Stimulated activated CD4-positive, alpha-beta T cell treated with anti-CD3 and anti-CD28 coated beads, Interleukin-2, amount 100 ng/mL, for 24 hours (primary cell): ENCODE results near the gene TMEM11.
A peak's percentile ranks its signal among the peaks of the same experiment; 100 is the strongest.

Source experiments
- DNase-seq, 2 donors: peaks; one replicate each; pipeline ENCODE4 v3.0.0-alpha.2; 2020

The TMEM11 gene, protein sequence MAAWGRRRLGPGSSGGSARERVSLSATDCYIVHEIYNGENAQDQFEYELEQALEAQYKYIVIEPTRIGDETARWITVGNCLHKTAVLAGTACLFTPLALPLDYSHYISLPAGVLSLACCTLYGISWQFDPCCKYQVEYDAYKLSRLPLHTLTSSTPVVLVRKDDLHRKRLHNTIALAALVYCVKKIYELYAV

DNA sequence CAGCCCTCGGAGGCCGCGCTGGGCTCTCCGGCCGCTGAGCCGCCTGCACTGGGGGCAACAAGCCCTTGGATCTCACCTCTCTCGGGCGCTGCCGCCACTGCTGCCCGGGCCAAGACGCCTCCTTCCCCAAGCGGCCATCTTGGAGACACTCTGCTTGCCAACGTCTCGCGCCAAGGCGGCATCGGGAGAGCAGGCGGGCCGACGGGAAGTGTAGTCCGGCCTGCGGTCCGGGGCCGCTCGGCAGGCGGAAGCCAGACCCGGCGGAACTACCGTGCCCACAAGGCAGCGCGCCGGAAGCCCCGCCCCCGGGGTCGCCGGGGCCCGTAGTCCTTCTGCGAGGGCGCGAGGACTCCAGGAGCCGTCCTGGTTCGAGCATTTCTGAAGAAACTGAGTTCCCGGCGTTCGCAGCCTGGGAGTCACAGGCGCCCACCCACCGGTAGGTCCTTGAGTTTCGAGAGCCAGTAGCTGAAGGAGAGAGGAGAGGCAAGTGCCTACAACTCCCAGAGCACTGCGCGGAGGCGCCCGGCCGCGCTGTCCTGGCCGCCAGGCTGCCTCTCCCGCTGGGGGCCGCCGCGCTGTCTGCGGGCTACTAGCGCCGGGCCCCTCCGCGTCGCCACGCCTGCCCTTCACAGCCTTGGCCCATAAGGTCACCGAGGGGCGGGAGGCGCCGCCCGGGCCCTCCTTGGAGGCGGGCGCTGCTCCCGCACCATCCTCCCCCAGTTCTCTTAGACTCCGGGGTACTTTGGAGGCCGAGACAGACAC, at the start of gene TMEM11:
Gene TMEM11, minus strand, starts transcription at position 147 of the 762 bp plus-strand sequence. Its CDS starts 9 bp downstream, at position 138.
- peak; percentile 96 for DNase-seq

- no peak for DNase-seq
Observed at GRCh38 chr17:21263376-21263775, 49.4 kb upstream of the TMEM11 start.

- no peak for DNase-seq
Observed at GRCh38 chr17:21262259-21262993, 48.5 kb upstream of the TMEM11 start.

DNA sequence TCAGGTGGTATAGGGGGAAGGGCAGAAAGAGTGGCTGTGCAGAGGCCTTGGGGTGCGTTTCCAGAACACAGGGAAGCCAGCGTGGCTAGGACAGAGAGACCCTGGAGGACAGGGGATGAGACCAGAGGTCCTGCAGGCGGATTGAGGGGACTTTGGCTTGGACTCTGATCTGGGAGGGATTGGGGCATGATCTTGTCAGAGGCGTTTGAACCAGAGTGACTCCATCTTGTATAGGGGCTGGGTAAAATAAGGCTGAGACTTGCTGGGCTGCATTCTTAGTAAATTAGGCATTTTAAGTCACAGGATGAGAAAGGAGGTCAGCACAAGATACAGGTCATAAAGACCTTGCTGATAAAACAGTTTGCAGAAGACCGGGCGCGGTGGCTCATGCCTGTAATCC, 44.6 kb upstream of the TMEM11 start:
- no peak for DNase-seq

GRCh38 chr17:21253646-21254441, 39.9 kb upstream of the TMEM11 start:
- DNase-seq = no peak

DNA sequence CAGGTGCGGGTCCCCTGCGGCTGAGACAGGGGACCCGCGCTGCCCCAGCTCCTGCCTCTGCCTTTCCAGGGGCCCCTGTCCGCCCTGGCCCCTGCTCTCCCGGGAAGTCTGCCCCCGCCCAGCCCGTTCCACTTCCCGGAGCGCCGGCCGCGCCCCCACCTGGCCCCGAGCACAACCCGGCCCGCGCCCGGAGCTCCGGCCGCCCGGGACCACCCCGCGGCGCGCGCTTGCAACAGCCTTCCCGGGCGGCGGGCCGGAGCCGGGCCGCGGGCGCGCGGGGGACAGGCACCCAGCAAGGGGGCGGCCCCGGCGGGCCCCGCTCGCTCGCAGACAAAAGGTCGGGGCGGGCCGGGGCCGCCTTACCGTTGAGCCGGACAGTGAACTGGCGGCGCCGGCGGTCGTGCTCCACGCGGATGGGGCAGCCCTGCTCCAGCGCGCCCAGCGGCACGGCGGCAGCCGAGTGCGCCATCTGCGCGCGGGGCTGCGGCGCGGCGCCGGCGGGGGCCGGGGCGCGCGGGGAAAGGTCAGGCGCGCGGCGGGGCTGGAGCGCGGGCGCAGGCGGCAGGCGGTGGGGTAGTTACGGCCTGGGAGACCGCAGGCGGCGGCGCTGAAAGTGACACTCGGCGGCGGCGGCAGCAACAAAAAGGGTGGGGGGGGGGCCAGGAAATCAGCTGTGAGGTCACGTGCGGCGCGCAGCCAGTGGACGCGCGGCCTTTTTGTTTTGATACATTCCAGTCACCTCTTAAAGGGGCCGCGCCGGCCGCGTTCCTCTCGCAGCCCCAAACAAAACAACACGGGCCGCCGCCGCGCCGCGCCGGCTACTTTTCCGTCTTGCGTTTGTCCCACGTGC, 39.1 kb upstream of the TMEM11 start, which contains the start of gene NATD1:
Gene NATD1, minus strand, starts transcription at position 615 of the 850 bp plus-strand sequence. Its CDS starts 146 bp downstream, at position 469.
- peak; percentile 77 to 78 for DNase-seq

DNA sequence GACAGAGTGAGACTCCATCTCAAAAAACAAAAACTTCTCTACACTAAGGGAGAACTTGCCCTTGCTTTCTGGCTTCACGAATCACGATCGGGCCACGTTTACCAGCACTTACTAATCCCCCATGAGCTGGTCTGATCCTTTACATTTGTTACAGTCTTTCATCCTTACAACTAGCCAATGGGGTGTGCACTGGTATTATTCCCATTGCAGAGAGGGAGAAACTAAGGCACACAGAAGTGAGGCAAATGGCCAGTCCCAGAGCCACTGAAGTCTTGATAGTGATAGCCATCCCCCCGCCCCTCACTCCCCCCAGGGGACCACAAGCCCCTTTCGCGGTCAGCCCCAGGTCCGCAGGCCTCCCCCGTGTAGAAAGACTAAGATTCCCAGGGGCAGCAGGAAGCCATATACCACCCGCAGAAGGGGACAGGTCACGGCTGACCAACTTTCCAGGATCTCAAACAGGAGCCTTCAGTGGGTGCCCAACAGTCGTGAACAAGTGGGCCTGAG, 38.4 kb upstream of the TMEM11 start:
- DNase-seq = no peak

DNA sequence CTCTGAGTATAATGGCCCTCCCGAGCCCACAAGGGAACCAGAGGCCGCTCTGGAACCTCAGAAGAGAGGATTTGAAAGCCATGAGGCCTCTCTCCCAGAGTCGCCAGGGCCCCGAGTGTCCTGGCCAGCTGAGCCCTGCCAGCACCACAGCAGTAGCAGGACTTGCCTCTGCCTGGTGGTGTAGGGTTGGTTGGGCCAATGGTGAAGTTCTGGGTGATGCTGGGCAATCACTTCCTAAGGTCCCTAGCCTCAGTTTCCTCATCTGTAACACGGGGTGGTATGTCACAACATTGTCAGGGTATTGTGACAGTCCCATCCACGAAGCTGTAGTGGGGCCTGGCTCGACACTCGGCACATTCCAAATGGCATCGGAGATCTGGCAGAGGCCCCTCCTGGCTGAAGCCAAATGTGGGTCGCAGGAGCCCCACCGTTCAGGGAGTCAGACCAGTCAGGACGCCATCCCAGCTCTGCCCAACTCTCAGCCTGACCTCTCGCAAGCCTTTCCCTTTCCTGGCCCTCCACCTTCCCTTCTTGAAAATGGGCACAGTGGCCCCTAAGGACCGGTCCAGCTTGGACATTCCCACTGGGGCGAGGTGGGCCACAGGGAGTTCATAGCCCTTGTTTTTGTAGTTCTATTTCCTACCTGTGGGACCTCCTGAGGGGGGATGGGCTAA, 37.5 kb upstream of the TMEM11 start:
- DNase-seq = no peak

DNA sequence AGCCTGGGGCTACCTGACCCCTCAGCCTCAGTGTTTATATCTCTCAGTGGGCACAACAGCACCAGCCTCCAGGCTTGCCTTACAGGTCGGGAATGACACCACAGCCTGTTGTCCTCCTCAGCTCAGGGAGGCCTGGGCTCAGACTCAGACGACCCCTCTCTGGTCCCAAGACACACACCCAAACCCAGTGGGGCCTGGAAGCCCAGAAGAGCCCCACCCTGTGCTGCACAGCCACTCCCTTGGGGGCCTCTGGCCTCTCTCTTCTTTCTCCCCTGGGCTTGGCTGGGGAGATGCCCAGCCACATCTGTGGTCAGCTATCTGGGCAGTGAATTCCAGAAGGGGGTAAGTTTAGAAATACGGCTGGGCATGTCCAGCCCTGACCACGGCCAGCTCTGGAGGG, 36.9 kb upstream of the TMEM11 start:
- DNase-seq = no peak

DNA sequence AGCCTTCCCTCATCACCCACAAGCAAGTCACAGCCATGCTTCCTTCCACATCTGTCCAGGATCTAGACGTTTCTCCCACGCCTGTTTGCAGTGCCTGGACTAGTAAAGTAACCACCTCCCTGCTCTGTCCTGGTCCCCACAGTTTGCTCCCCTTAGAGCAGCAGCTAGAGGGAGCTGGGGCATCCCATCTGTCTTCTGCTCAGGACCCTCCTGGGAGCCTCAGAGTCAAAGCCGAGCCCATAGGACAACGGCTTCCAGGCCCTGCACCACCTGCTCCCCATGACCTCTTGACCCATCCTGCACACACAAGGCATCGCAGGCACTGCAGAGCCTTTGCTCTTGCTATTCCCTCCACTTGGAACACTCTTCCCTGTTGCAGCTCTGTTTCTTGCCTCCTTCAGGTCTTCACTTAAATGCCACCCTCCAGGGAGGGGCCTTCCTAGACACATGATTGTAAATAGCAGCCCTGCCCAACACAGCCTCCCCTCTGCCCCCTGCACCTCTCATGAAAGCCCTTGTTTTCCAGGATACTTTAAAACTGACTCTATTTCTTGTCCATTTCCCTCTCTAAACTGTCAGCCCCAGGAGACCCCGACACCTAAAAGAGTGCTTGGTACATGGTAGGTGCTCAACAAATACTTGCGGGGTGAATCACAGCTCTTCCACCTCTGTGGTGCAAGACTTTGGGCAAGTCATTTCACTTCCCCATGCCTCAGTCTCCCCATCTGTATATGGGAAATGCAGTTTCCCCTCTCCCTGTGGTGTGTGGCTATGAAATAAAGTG, 36.2 kb upstream of the TMEM11 start:
- DNase-seq = no peak

DNA sequence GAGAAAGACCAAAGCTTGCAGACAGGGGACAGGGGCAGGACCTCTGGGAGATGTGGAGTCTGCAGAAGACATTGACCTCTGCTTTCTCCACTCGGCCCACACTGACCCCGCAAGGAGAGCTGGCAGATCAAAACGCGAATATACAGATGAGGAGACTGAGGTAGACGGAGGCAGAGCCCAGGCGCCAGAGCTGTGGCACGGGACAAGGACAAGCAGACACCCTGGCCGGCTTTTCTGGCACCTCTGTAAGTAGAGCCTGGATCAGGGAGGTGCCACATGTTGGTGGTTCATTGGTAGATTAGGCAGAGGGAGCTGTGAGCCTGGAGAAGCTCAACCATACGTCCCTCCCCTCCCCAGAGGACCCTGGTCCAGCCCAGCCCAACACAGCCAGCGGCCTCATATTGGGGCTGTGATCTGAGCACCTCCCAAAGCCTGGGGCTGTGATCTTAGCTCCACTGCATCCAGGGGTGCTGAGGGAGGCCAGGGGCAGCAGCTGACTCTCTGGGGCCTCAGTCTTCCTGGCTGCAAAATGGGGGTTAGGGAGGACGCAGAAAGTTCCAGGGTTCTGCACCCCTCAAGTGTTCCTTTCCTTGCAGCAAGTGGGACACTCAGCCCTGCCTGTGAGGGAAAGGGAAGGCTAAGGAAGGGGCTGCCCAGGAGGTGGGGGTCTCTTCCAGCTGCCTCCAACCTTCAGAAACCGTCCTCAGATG, 35.3 kb upstream of the TMEM11 start:
- DNase-seq = no peak

GRCh38 chr17:21248500-21248899, 34.5 kb upstream of the TMEM11 start:
- no peak for DNase-seq

DNA sequence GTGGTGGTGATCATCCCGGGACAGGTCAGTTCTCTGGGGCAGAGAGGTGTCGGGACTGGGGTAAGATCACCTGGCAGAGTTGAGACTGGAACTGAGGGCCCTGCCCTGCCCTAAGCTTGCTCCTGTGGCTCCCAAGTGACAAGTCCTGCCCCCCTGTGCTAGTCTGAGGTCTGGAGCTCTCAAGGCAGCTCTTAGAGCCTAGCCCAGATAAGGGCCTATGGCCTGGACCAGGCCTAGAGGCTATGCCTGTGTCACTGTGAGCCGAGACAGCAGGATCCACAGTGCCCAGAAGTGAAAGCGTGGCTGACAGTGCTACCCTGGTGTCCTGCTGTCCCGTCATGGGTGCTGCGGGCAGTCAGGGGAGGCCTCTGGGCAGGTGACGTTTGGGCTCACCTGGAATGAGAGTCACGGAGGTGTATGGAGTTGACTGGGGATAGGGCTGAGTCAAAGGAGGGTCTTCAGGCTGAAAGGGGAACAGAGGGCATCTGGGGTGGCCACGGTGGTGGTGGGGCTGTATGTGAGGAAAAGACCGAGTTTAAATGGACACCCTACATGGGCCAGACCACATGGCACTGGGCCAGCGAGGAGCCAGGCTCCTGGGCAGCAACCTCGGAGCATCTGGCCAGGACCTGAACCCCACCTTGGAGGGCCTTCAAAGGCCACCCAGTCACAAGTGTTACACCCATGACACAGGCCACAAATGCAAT, 33.7 kb upstream of the TMEM11 start:
- DNase-seq = no peak

DNA sequence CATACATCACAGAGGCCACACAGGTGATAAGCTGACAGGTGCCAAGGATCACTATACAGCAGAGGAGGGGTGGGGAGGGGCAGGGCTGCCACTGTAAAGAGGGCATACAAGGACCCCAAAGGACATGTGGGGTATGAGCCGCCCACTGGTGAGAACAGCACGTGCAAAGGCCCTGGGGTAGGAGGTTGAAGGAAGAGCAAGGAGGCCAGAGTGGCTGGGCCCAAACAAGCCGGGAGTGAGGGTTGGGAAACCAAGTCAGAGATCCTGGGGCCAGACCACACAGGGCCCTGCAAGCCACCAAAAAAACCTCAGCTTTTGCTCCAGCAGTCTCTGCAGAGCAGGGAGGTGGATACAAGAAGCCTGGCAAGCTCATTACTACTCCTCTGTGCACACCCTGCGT, 32.7 kb upstream of the TMEM11 start:
- DNase-seq = no peak

DNA sequence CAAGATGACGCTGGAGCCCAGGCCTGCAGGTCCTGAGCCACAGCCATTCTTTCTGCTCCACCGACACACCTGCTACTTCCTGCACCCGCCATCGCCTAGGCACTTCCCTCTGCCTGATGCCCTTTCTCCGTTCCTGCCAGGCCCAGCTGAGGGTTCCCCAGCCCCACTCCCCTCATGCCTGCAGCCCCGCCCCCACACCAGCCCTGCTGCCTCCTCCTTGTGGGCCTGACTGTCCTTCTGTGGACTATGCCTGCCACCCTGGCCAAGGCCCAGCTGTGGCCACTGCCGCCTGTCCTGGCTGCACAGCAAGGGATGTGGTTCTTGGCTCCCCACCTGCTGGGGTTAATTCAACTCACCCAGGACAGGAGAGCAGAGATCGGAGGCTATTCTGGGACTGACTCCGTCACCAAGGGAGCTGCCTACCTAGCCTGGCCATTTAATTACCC, 31.7 kb upstream of the TMEM11 start:
- DNase-seq = no peak

- DNase-seq = no peak
Observed at GRCh38 chr17:21243516-21244303, 29.7 kb upstream of the TMEM11 start.

DNA sequence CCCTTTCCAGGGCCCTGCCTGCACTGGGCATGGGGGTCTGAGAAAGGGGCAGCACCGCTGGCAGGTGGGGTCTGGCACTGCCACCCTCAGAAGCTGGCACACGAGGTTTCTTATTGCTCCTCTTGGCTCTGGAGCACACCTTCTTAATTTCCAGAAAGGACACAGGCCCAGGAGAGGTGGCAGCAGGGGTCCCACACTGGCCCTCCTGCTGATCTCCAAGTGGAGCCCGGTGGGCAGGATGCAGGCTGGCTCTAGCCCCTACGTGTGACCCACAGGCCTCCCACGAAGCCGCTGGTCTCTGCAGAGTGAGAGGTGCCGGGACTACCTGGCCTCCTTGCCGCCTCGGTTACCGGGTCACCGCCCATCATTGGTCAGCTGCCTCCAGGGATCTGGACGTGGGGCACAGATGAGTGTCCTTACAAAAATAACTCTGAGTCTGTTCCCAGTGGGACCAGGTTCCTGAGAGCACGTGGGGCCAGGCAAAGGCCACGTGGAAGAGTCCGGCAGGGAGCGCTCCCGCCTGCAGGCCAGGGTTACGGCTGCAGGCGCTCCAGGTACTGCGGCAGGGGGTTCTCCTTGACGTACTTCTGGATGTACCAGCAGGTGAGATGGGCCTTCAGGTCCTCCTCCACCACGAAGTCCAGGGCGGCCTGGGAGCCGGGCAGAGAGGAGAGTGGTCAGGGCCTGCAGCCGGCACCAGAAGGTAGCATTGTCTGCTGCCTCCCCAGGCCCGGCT, 29.0 kb upstream of the TMEM11 start:
- DNase-seq = no peak
